Measurements from ENCODE around the gene EXD2.
"Not testable (repeated sequence)": the region's sequence is repeated elsewhere in the genome, so short reads cannot be mapped to it uniquely, and the experiment has no call there.

The EXD2 gene

DNA sequence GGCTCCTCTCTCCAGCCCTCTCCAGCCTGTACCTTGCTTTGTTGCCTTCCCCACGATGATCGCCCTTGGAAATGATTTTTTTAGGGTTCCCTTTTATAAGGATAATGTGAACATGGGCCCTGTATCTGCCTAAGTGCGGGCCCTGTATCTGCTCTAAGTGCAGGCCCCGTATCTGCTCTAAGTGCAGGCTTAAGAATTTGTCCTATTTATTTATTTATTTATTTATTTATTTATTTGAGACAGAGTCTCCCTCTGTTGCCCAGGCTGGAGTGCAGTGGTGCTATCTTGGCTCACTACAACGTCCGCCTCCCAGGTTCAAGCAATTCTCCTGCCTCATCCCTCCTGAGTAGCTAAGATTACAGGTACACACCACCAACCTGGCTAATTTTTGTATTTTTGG is 91.2 kb downstream of the EXD2 start:
- DNase-seq (ENCODE audit: low read depth), result no peak

DNA sequence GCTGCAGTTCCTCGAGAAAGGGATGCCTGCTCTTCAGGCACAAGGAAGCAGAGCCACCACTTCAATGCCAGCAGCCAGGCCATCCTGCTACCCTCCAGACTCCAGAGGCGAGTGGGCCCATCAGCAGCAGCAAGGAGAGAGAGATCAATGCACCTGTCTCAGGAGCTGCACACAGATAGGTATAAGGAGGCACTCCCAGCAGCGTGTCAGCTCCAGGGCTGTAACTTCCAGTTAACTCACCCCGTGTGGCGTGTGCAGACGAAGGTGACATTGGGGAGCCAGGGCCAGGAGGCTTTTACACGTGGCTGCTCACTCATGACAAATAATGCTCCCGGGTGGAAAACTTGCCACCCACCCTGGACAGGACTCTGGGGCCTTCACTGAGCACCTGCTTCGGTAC is 92.9 kb downstream of the EXD2 start:
- DNase-seq (ENCODE audit: low read depth), result no peak

DNA sequence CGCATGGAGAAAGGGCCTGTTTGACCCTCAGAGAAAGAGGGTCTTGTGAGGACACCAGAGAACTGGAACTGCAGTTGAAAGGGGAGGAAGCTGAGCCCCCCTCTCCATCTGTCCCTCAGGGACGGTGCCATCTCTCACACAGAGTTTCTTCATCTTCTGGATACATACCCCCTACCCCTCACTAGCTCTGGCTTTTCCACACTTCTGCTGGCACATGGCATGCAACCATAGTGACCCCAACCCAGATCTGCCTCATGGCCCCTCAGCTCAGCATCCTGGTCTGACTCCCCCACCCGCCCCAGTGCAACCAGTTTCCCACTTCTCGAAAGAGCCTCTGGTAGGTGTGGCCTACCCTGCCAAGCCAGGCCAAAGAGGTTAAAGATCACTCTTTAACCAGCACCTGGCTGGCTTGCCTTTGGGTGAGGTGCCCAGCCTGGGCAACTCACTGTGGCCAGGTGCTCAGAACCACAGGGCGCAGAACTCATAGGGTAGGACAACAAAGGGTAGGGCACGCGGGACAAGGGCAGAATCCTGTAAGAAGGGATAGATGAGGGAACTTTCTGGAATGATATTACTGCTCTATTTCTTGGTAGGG is 94.5 kb downstream of the EXD2 start:
- DNase-seq (ENCODE audit: low read depth), result no peak

DNA sequence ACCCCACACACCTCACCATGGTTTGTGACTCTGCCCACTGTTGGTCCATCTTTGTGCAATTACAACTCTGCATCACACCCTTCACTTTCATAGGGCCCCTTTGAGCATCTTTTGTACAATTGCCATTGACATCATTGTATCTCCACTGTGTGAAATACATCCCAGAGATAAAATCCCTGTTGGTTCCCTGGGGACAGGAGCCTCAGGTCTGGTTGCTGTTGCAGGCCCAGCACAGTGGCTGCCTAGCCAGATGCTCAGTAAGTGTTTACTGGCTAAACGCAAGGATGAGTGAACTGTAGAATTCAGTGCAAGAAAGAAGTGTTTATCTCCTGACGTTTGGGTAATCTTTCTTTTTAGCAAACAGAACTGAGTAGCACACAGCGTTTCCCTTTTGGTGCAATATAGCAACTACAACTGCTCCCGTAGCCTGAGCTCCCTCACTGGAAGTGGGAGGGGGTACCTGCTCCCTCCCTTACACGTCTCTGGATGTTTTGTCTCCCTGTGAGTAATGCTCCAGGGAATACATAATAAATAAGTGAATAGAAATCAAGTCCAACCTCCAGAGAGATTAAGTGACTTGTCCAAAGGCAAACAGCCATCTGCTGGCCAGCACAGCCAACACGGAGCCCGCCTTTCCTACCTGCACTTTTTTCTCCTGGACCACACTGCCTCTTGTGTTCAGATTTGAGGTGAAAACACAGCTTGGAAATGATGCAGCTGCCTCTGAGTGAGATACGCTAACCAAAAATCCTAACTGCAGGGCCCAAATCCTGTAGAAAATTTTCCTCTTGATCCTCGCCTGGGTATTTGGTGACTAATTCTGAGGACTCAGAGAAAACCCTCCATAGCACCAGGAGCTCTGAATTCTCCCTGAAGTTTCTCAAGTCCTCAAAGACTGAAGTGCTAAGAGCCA is 96.1 kb downstream of the EXD2 start:
- no peak for DNase-seq (ENCODE audit: low read depth)

DNA sequence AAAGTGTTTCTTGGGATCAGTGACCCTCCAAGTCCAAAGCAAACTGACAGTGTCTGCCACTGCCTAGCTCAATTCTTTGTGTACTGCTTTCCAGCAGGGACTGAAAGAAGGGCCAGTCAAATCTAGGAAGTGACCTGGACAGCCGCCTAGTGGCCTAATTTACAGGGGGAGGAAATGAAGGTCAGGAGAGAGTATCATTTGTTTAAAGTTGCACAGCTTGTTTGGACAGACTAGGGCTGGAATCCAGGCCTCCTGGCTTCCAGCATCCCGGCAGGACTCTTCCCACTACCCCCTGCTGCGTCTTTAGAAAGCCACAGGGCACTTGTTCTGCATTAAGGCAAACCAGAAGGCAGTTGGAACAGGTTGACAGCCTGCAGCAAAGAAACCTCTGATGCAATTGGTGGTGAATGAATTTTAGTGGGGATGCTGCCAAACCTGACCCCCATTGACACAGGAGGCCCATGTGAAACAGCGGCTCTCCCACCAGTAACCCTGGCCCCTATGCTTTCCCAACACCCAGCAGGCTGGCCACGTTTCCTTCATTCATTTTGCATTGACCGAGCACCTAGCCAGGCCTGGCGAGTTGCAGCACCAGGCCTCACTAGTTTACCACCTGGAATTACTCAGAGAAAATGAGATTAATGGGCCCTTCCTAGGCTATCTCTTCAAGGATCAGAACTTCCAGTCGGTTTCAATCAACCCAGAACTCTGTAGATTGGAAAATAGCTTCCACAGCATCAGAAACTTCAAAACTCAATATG is 96.9 kb downstream of the EXD2 start:
- peak; percentile 53 for DNase-seq (ENCODE audit: low read depth)

DNA sequence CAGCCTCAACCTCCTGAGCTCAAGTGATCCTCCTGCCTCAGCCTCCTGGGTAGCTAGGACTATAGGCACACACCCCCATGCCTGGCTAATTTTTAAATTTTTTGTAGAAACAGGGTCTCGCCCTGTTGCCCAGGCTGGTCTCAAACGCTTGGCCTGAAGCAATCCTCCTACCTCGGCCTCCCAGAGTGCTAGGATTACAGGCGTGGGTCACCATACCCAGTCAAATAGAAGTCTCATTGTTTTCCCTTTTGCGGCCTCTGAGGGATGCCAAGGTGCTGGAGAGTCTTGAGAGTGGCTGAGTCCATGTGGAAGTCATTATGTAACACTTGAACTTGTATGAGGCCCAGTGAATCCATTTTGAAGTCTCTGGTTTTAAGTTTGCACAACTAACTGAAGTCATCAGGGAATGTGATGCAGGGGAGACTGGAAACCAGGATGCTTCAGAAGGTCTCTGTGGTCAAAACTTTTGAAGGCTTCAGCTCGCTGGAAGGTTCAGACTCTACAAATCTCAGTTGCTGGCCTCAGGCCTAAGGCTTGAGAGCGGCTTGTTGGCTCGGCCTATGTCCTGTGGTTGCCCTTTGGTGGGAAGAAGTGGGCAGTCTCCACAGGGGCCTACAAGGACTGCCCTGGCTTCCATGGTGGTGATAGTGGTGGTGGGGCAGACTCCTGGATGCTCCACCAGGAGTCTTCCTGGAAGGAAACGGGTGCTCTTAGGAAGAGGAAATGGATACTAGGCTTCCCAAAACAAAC is 97.8 kb downstream of the EXD2 start:
- no peak for DNase-seq (ENCODE audit: low read depth)

DNA sequence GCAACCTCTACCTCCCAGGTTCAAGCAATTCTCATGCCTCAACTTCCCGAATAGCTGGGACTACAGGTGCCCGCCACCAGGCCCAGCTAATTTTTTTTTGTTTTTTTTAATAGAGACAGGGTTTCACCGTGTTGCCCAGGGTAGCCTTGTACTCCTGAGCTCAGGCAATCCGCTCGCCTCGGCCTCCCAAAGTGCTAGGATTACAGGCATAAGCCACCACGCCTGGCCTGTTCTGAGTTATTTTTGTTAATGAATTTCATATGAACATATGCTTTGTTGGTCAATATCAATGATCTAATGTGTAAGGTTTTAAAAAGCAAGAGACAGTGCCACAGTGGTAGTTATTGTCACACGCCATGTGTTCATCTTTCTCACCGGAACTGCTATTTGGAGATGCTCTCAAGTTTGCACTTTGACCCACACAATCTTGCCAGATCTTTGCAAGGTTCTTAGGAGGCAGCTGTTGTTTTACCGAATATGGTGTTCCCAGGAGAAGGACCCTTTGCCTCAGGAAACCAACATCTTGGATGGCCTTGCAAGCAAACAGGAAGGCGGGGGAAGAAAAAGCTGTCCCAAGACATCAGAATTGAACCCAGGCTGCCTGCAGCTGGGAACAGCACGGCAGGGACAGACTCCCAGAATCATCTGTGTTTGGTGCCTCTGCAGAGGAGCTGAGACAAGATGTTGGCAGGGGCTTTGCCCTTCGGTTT is 98.7 kb downstream of the EXD2 start:
- no peak for DNase-seq (ENCODE audit: low read depth)

DNA sequence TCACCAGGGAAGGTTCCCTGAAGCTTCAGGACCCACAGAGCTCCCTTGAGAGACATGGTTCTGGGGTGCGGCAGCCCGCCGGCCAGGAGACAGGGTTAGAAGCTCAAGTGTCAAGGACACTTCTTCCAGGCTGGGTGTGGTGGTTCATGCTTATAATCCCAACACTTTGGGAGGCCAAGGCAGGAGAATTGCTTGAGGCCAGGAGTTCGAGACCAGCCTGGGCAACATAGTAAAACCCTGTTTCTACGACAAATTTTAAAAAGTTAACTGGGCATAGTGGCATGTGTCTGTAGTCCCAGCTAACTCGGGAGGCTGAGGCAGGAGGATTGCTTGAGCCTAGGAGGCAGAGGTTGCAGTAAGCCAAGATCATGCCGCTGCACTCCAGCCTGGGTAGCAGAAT is 99.6 kb downstream of the EXD2 start:
- not testable (repeated sequence) for DNase-seq (ENCODE audit: low read depth)

DNA sequence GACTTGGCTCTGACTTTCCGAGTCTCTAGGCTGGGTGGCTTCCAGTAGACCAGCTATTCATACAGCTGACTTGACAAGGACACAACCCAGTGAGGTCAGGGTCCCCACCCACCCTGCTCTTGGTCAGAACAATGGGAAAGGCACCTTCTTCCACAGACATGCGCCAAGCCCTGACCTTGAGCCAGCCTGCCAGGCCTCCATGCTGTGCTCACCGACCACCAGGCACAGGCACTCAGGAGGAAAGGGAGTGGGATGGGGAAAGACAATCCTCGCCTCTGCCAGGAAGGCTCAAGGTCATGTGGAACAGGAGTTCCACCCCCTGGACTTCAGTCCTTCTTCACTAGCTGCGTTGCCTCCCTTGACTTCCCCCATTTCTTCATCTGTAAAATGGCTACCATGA is 100.1 kb downstream of the EXD2 start:
- DNase-seq (ENCODE audit: low read depth), result no peak

DNA sequence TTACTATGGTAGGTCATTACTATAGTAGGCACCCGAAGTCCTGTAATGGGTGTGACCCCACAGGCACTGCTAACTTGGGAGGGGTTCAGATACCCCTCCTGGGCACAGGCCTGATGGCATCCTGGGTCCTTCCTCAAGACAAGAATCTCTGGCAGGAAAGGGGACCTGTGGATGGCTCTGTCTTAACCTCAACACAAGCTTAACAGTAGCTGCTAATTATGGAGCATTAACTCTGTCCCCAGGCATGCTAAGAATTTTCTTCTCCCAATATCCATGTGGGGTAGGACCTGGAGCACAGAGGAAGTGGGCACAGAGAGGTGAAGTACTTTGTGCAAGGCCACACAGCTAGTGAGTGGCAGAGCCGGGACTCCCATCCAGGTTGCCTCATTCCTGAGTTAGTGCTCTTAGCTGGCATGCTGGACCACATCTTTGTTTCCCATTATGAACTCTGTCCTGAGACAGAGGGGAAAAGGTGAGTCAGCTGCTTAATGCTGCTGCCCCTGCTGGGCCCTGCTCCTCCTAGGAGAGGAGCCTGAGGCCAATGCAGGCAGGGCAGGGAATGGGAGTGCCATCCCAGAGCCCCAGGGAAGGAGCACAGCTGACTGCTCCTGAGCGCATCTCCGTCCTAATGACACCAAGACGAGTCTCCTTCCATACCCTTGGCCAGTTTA is 100.7 kb downstream of the EXD2 start:
- DNase-seq (ENCODE audit: low read depth), result no peak
